Calu3 (cell line): Measurements from ENCODE around the gene KCTD15. TPM values are rescaled to one million over a fixed set of nuclear protein-coding genes. Genes with fewer than 3 reads are reported as not detected.
A peak's percentile ranks its signal among the peaks of the same experiment; 100 is the strongest.

ENCODE experiments used
- BruUV-seq: library from RNA; stranded (reverse); fragments of 400-500 nt; replicated peaks from 2 replicates; lab custom pipeline; 2021; lab: Mats Ljungman, UMichigan
- CTCF ChIA-PET: fragments of 300-600 bp; sonication (Branson Sonifier 250); formaldehyde crosslinking; loops from one replicate; lab custom pipeline; 2022; ENCODE audit warnings: antibody characterized with exemption; lab: Charles Lee
- DNase-seq: peaks from one replicate; pipeline ENCODE4 v3.0.0; 2022
- H3K27ac Mint-ChIP-seq: one replicate; pipeline ENCODE4 v1.8.0; 2022; ENCODE audit warnings: mixed read lengths; ENCODE audit not compliant: unreplicated experiment
- H3K27me3 Mint-ChIP-seq: one replicate; pipeline ENCODE4 v1.8.0; 2022; ENCODE audit warnings: mixed read lengths; ENCODE audit not compliant: unreplicated experiment
- H3K36me3 Mint-ChIP-seq: one replicate; pipeline ENCODE4 v1.8.0; 2022; ENCODE audit warnings: mild to moderate bottlenecking, moderate library complexity, mixed read lengths; ENCODE audit not compliant: insufficient read depth, unreplicated experiment
- H3K4me1 Mint-ChIP-seq: one replicate; pipeline ENCODE4 v1.8.0; 2022; ENCODE audit warnings: mild to moderate bottlenecking, low read depth, mixed read lengths; ENCODE audit not compliant: unreplicated experiment
- H3K4me3 Mint-ChIP-seq: one replicate; pipeline ENCODE4 v1.8.0; 2022; ENCODE audit warnings: mild to moderate bottlenecking, low read depth, moderate library complexity, mixed read lengths; ENCODE audit not compliant: unreplicated experiment
- H3K9me3 Mint-ChIP-seq: one replicate; pipeline ENCODE4 v1.8.0; 2022; ENCODE audit warnings: low read depth, mixed read lengths; ENCODE audit not compliant: unreplicated experiment
- intact Hi-C: fragments of 100-400 bp; cut with micrococcal nuclease; formaldehyde crosslinking; loops from one replicate; pipeline ENCODE4 v1.10.0; 2022; ENCODE audit not compliant: unreplicated experiment
- total RNA-seq: library from RNA; stranded (reverse); gene quantifications from 2 replicates; pipeline ENCODE4 v1.2.3, GENCODE V29; 2022
- TF ChIP-seq, protein P1 (sequence below): fragments of 200-600 bp; IDR thresholded peaks from one replicate; pipeline ENCODE4 v1.8.0; 2022; ENCODE audit warnings: antibody characterized with exemption; ENCODE audit not compliant: unreplicated experiment

KCTD15 gene
- total RNA-seq, 1 experiment from 2014 or later = 18.6 TPM

DNA sequence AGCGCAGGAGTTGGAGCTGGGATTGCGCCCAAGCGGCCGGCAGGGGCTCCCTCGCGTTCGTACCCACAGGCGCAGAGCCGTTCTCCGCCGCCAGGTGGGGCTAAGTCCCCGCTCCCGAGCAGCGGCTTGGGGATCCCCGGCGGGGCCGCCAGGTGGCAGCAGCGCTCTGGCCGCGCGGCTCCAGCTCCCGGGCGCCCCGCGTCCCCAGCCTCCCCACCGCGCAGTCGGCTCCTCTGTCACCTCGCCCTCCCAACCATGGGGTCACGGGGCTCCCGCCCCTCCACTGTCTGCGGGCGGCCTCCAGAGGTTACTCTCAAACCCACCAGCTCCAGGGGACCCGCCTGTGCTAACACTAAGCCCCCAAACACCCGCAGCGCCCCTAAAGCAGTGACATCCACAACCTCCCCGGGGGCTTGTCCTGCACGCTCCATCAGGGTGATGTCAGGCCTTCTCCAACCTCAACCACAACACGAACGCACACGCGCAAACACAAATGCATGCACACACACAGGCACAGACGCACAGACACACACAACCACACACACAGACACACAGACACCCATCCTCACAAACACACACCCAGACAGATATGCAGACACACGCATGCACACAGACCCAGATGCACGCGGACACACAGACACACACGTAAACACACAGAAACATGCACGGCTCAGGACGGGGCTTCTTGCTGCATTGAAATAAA lies 18.4 kb upstream of the KCTD15 start:
- no TSS peak for BruUV-seq
- Mint-ChIP-seq H3K36me3 (peaks cover 4% of the 10 kb centered on the region), H3K4me1 (peaks cover 15% of the 10 kb centered on the region), H3K4me3 (no peak overlapping the region), H3K27ac (no peak overlapping the region), H3K27me3 (peaks cover 88% of the 10 kb centered on the region), H3K9me3 (no peaks in the 10 kb centered on the region)
- CTCF ChIA-PET = interaction anchor here (0.5 to 2.3 kb wide), 23 partner anchors 9 to 823 kb away, joined by 3 to 75 read pairs (median 3); no protein-coding TSS in a partner anchor
- peak; percentile 93 for DNase-seq
- intact Hi-C loops = loop anchor here (1.0 to 5.0 kb wide), 3 partner anchors 220 to 369 kb away; no protein-coding TSS in a partner anchor
- TF ChIP-seq, protein P1, sequence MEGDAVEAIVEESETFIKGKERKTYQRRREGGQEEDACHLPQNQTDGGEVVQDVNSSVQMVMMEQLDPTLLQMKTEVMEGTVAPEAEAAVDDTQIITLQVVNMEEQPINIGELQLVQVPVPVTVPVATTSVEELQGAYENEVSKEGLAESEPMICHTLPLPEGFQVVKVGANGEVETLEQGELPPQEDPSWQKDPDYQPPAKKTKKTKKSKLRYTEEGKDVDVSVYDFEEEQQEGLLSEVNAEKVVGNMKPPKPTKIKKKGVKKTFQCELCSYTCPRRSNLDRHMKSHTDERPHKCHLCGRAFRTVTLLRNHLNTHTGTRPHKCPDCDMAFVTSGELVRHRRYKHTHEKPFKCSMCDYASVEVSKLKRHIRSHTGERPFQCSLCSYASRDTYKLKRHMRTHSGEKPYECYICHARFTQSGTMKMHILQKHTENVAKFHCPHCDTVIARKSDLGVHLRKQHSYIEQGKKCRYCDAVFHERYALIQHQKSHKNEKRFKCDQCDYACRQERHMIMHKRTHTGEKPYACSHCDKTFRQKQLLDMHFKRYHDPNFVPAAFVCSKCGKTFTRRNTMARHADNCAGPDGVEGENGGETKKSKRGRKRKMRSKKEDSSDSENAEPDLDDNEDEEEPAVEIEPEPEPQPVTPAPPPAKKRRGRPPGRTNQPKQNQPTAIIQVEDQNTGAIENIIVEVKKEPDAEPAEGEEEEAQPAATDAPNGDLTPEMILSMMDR = peak; percentile 100

DNA sequence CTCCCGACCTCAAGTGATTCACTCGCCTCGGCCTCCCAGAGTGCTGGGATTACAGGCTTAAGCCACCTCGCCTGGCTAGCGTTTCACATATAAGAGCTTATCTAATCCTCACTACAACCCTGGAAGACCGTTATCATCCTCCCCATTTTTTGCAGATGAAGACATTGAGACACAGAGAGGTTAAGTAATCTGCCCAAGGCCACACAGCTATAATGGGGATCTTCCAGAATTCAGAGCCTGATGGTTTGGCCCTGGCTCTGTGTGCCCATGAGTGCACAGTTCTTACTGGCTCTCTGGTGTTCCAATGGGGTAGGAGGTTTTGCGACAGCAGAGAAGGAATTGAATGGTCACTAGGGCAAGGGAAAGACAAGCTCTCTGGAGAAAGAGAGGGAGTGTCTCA lies 16.8 kb upstream of the KCTD15 start:
- H3K27me3 Mint-ChIP-seq = peaks cover 89% of the 10 kb centered on the region
- H3K36me3 Mint-ChIP-seq = peaks cover 4% of the 10 kb centered on the region
- CTCF ChIA-PET = interaction anchor here (0.6 to 1.0 kb wide), 3 partner anchors 288 to 365 kb away, joined by 3 to 12 read pairs (median 4); no protein-coding TSS in a partner anchor
- TF ChIP-seq, protein P1 = no peak
- H3K4me1 Mint-ChIP-seq = peaks cover 15% of the 10 kb centered on the region
- H3K27ac Mint-ChIP-seq = no peak overlapping the region
- H3K9me3 Mint-ChIP-seq = no peaks in the 10 kb centered on the region
- DNase-seq = no peak
- no TSS peak for BruUV-seq
- intact Hi-C loops = loop anchor here (5.0 kb wide), 1 partner anchor 367 kb away; no protein-coding TSS in a partner anchor
- H3K4me3 Mint-ChIP-seq = no peak overlapping the region

DNA sequence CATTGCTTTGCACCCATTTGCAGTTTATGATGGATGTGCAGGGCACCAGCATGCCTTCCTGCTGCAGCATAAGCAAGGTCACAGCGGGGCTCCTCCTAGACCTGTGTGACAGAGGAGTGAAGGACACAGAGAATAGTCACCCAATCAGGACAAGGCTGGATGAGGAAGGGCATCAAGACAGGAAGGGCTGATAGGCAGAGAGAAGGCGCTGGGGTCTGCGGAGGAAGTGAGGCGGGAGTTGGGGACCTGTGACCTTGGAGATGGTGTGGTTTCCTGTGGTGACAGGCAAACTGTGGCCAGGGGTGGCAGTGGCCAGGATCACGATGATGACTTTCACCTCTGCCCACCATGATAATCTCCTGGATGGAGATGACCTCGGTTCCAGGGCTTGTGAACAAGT lies 16.4 kb upstream of the KCTD15 start:
- Mint-ChIP-seq H3K27me3 (peaks cover 89% of the 10 kb centered on the region), H3K9me3 (no peaks in the 10 kb centered on the region), H3K4me1 (peaks cover 15% of the 10 kb centered on the region), H3K4me3 (no peak overlapping the region), H3K27ac (no peak overlapping the region), H3K36me3 (peaks cover 4% of the 10 kb centered on the region)
- CTCF ChIA-PET = interaction anchor here (0.6 kb wide), 1 partner anchor 289 kb away, joined by 3 read pairs; no protein-coding TSS in a partner anchor
- intact Hi-C loops = no loop called here
- DNase-seq = no peak
- no TSS peak for BruUV-seq
- TF ChIP-seq, protein P1 = no peak

DNA sequence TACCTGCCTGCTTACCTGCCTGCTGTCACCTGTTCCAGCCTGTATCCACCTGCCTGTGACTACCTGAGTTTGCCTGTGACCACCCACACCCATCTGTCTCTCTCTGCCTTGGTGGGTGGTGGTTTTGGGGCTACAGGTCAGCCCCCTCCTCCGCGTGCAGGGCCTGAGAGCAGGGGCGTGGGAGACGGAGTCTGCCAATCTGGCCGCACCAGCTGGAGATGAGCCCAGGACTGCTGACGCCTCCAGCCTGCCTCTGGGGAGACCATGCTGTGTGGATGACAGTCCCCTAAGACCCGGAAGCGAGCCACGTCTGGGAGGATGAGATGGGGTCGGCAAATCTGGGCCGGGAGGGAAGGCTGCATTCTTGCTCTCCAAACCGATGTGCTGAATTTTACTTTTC lies 15.9 kb upstream of the KCTD15 start:
- DNase-seq = no peak
- no TSS peak for BruUV-seq
- Mint-ChIP-seq H3K4me1 (peaks cover 15% of the 10 kb centered on the region), H3K36me3 (peaks cover 4% of the 10 kb centered on the region), H3K4me3 (no peak overlapping the region), H3K9me3 (no peaks in the 10 kb centered on the region), H3K27ac (no peak overlapping the region), H3K27me3 (peaks cover 89% of the 10 kb centered on the region)
- TF ChIP-seq, protein P1 = no peak
- intact Hi-C loops = no loop called here
- CTCF ChIA-PET = no interaction called here
